Measurements from ENCODE around the gene TNFSF11.

DNA sequence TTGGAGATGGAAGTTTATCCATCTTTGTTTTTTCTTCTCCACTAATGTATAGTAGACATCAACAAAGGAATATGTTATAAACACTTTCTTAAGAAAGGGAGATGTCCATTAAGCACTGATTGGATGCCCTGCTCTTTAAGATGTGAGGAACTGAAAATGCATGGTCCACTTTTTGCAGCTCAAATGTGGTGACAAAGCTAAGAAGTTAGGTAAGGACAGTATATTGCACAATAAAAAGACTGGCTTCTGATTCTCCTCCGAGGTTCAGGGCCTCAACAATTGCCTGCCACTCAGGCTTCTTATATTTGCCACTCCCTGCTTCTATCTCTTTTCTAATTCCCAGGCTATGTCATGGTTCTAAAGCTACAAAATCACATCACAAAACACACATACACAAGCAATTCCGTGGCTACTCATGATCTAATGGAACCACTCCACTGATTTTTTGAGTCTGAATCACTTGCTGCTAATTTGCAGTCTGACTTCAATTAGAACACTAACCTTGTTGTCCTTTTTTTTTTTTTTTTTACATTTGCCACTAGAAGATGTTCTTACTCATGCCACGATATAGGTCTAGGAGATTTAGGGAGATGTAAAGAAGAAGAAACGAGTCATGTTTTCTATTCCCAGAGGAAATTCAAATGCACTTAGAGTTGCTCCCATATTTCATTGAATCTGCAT, 29.6 kb upstream of the TNFSF11 start:
- TF ChIP-seq, protein P1, sequence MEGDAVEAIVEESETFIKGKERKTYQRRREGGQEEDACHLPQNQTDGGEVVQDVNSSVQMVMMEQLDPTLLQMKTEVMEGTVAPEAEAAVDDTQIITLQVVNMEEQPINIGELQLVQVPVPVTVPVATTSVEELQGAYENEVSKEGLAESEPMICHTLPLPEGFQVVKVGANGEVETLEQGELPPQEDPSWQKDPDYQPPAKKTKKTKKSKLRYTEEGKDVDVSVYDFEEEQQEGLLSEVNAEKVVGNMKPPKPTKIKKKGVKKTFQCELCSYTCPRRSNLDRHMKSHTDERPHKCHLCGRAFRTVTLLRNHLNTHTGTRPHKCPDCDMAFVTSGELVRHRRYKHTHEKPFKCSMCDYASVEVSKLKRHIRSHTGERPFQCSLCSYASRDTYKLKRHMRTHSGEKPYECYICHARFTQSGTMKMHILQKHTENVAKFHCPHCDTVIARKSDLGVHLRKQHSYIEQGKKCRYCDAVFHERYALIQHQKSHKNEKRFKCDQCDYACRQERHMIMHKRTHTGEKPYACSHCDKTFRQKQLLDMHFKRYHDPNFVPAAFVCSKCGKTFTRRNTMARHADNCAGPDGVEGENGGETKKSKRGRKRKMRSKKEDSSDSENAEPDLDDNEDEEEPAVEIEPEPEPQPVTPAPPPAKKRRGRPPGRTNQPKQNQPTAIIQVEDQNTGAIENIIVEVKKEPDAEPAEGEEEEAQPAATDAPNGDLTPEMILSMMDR (IDR thresholded peaks at IDR 0.05), result no peak
- TF ChIP-seq EP300 (IDR thresholded peaks at IDR 0.05), result no peak
- no peak for TF ChIP-seq POLR2A (IDR thresholded peaks at IDR 0.05)
